SU-DHL-6 (cell line): ENCODE results near the gene ALS2.

Source experiments
- EZH2phosphoT487 ChIP-seq: fragments of 200-600 bp; sonication (generic), shearing (Covaris generic); conservative IDR thresholded peaks from 2 replicates; pipeline ENCODE4 v1.6.1; 2018; ENCODE audit warnings: mild to moderate bottlenecking, antibody characterized with exemption, low read length, moderate library complexity, mixed read lengths
- TF ChIP-seq, protein P1 (sequence below): fragments of 200-600 bp; sonication (generic); IDR thresholded peaks from one replicate; pipeline ENCODE4 v1.5.1; 2017; ENCODE audit warnings: antibody characterized with exemption, mild to moderate bottlenecking, low read length, moderate library complexity; ENCODE audit not compliant: insufficient read depth, poor library complexity, severe bottlenecking

DNA sequence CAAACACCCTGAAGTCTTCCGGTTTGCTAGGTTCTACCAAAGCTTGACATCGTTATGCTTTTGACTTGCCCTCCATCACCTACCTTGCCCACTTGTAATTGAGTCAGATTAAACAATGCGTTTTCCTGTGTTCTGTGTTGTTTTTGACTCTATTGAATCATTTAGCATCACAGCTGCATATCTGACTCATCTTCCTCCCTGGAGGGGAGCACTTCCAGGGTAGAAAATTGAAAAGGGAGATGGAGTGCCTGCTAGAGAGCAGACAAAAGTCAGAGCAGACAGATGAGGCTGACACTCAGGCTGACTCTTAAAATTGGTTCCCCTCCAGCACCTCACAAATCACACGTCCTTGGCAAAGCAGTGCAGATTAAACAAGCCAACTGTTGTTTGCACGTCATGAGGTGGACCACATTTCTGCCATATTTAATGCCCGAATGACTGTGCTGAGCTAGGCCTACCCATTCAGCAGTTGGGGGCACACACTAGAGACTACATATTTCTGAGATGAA, 84.5 kb downstream of the ALS2 start:
- TF ChIP-seq, protein P1, sequence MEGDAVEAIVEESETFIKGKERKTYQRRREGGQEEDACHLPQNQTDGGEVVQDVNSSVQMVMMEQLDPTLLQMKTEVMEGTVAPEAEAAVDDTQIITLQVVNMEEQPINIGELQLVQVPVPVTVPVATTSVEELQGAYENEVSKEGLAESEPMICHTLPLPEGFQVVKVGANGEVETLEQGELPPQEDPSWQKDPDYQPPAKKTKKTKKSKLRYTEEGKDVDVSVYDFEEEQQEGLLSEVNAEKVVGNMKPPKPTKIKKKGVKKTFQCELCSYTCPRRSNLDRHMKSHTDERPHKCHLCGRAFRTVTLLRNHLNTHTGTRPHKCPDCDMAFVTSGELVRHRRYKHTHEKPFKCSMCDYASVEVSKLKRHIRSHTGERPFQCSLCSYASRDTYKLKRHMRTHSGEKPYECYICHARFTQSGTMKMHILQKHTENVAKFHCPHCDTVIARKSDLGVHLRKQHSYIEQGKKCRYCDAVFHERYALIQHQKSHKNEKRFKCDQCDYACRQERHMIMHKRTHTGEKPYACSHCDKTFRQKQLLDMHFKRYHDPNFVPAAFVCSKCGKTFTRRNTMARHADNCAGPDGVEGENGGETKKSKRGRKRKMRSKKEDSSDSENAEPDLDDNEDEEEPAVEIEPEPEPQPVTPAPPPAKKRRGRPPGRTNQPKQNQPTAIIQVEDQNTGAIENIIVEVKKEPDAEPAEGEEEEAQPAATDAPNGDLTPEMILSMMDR: no peak
- TF ChIP-seq EZH2phosphoT487: no peak
